ENCODE data around the gene VPS25.
"Not testable (repeated sequence)": the region's sequence is repeated elsewhere in the genome, so short reads cannot be mapped to it uniquely, and the experiment has no call there.

DNA sequence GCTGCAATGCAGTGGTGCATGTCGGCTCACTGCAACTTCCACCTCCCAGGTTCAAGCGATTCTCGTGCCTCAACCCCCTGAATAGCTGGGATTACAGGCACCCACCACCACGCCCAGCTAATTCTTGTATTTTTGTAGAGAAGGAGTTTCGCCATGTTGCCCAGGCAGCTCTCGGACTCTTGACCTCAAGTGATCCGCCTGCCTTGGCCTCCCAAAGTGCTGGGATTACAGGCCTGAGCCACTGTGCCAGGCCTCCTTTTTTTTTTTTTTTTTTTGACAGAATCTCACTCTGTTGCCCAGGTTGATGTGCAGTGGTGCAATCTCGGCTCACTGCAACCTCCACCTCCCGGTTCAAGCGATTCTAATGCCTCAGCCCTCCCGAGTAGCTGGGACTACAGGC, 30.3 kb upstream of the VPS25 start:
- TF ChIP-seq EZH2 (IDR thresholded peaks at IDR 0.05; ENCODE audit: low read depth), result not testable (repeated sequence)
- TF ChIP-seq, protein P1, sequence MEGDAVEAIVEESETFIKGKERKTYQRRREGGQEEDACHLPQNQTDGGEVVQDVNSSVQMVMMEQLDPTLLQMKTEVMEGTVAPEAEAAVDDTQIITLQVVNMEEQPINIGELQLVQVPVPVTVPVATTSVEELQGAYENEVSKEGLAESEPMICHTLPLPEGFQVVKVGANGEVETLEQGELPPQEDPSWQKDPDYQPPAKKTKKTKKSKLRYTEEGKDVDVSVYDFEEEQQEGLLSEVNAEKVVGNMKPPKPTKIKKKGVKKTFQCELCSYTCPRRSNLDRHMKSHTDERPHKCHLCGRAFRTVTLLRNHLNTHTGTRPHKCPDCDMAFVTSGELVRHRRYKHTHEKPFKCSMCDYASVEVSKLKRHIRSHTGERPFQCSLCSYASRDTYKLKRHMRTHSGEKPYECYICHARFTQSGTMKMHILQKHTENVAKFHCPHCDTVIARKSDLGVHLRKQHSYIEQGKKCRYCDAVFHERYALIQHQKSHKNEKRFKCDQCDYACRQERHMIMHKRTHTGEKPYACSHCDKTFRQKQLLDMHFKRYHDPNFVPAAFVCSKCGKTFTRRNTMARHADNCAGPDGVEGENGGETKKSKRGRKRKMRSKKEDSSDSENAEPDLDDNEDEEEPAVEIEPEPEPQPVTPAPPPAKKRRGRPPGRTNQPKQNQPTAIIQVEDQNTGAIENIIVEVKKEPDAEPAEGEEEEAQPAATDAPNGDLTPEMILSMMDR (conservative IDR thresholded peaks at IDR 0.05), result not testable (repeated sequence)

Data from PC-9 (cell line).